LoVo (cell line): ENCODE data around the gene CTSW.

ENCODE experiments used
- DNase-seq: peaks from one replicate; pipeline ENCODE4 v3.0.0-alpha.2; 2016; ENCODE audit warnings: low spot score

Gene CTSW

DNA sequence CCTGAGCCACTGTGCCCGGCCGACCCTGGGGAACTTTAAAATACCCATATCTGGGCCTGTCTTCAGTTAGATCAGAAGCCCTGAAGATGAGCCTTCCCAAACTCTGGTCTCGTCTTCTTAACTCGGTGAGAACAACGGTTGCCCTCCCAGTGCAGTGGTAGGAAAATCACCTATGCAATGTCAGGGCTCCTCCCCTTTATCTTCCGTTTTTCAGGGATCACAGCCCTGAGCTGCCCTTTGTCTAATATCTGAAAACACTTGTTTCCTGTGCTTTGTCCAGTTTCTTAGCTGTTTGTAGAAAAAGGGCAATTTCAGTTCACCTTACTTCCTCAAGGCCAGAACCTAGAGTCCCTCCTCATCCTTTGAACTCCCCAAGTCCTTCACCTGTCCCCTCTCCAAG is 49.0 kb downstream of the CTSW start:
- DNase-seq = no peak

DNA sequence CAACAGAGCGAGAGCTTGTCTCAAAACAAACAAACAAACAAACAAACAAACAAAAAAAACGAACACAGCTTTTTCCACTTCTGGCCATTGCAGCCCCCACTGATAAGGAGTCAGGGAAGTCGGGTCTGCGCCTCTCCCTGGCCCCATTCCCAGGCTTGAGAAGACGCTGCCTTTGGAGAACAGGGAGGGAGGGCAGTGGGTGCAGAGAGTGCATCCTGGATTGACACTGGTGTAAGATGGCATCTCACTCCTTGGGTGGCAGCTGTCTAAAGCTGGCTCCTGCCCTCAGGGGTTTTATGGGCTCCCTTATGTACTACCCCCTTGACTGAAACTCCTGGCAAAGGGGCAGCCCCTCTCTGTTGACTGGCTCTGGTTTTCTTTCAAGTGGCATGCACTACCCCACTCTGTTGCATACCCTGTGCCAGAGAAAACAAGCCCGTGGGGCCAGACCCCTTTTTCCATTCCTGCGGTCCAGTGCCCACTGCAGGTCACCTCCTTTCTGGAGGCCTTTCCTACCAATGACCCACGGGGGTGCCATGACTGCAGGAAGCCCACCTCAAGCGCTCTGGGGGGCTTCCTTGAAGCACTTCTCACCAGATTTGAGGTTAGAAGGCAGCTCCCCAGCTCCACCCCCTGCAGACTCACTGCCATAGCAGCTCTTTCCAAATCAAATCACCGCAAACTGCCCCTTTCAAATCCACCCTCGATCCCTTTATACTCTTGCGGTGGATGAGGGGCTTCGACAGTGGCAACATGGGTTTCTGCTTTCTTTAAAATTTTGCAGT is 52.3 kb downstream of the CTSW start:
- DNase-seq = no peak

DNA sequence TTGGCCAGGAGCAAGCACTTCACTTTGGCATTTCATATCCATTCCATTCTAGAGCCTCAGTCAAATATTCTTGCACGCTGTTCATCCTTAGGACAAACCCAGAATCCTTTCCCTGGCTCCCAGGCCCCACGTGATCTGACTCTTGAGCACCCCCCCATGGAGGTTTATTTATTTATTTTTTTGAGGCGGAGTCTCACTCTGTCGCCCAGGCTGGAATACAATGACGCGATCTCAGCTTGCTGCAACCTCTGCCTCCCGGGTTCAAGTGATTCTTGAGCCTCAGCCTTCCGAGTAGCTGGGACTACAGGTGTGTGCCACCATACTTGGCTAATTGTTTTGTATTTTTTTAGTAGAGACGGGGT is 52.9 kb downstream of the CTSW start:
- no peak for DNase-seq
